ENCODE measurements around the gene STAM2.

Gene STAM2

DNA sequence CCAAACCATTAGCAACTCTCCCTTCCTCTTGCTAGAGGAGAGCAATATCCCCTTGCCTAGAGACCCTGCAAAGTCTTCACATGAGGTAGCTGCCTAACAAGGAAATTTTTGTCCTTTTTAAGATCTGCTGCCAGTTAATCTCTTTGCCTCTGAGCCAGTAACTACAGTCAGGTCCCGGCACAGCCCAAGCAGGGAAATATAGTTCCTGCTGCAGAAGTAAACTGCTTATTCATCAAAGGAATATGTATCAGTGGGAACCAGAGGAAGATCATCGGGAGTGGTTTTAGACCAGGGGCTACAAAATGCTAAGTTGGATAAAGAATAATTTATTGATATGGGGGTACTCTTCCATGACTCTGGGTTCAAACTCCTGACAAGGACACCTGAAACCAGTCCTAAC, 107.3 kb downstream of the STAM2 start:
- TF ChIP-seq, protein P1, sequence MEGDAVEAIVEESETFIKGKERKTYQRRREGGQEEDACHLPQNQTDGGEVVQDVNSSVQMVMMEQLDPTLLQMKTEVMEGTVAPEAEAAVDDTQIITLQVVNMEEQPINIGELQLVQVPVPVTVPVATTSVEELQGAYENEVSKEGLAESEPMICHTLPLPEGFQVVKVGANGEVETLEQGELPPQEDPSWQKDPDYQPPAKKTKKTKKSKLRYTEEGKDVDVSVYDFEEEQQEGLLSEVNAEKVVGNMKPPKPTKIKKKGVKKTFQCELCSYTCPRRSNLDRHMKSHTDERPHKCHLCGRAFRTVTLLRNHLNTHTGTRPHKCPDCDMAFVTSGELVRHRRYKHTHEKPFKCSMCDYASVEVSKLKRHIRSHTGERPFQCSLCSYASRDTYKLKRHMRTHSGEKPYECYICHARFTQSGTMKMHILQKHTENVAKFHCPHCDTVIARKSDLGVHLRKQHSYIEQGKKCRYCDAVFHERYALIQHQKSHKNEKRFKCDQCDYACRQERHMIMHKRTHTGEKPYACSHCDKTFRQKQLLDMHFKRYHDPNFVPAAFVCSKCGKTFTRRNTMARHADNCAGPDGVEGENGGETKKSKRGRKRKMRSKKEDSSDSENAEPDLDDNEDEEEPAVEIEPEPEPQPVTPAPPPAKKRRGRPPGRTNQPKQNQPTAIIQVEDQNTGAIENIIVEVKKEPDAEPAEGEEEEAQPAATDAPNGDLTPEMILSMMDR (IDR thresholded peaks at IDR 0.05; ENCODE audit: control insufficient read depth, extremely low read depth, insufficient read depth), result no peak
- H3K4me3 ChIP-seq (ENCODE audit: low read depth, low read length), result no peak overlapping the region
- no peak for DNase-seq (ENCODE audit: low read depth)

DNA sequence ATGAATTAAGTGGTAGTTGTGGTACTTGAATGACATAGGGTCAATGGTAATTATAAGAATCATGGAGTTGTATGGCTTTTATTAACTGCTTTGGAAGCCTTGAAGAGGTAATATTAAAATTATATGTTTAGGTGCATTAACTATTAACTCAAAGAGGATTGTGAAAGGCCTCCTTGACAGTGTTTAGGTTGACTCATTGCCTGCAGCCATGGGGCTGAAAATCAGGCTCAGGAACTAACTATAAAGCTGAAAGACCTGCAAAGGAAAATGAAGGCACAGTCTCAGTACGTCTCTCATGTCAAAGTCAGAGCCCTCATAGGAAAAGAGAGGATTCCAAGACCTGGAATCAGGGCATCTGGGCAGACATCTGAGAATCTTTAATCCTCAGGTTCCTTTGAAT, 107.7 kb downstream of the STAM2 start:
- no peak for DNase-seq (ENCODE audit: low read depth)
- H3K4me3 ChIP-seq (ENCODE audit: low read depth, low read length), result no peak overlapping the region
- TF ChIP-seq, protein P1 (IDR thresholded peaks at IDR 0.05; ENCODE audit: control insufficient read depth, extremely low read depth, insufficient read depth), result no peak

Data from LNCaP clone FGC (cell line).